Measurements from ENCODE around the gene ISLR2.

- TF ChIP-seq CTCF (IDR thresholded peaks at IDR 0.05) = no peak
- no peak for TF ChIP-seq POLR2A (IDR thresholded peaks at IDR 0.05)
- TF ChIP-seq POLR2AphosphoS5 (IDR thresholded peaks at IDR 0.05) = no peak
Measured at GRCh38 chr15:74172701-74173379, 42.5 kb downstream of the ISLR2 start.

Data from transverse colon (tissue), 4 donors.